AG08396 (cell line): Measurements from ENCODE around the gene ANO7.

Source experiments
- DNase-seq: peaks from one replicate; pipeline ENCODE4 v3.0.0; 2012; ENCODE audit warnings: low spot score, mixed read lengths

Gene ANO7

GRCh38 chr2:241158546-241158900 lies 30.0 kb upstream of the ANO7 start:
- no peak for DNase-seq

GRCh38 chr2:241159116-241159515 lies 29.4 kb upstream of the ANO7 start:
- no peak for DNase-seq

DNA sequence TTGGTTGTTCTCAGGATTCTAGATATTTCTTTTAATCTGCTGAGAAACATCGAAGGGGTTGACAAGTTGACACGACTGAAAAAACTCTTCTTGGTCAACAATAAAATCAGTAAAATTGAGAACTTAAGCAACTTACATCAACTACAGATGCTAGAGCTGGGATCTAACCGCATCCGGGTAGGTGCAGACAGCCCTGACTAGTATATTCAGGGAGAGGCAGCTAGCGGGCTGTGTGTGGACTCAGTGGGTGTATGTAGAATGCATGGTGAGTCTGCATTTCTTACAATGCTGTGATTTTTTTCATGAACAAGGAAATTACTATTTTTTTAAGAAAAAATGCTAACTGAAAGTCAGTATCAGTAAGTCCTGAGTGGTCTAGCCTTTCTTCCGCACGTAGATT lies 28.2 kb upstream of the ANO7 start:
- no peak for DNase-seq

DNA sequence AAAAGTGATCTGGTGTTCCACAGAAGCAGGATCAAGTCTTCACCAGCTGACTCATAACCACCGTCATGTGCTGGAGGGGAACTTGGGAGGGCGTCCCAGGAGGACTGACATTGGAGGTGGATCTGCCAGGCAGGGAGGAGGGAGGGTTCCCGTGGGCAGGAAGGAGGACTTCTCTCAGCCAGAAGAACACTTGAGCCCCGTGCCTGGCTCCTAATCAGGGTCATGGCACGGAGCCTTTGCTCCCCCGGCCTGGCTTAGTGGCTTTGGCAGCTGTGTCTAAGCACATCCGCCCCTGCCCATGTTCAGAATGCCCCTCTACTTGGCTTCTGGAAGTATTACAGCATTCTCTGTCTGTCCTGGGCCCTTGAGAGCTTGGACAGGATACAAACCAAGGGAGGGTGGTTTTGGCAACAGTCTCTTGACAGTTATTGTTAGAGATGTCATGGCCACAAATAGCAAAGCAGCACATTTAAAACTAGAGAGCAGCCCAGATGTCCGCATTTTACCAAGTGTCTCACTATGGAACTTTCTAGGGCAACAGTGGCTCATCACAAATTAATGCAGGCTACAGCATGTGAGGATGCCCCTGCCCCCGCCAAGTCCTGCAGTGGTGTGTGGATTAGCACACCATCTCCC lies 26.7 kb upstream of the ANO7 start:
- DNase-seq: peak; percentile 82

DNA sequence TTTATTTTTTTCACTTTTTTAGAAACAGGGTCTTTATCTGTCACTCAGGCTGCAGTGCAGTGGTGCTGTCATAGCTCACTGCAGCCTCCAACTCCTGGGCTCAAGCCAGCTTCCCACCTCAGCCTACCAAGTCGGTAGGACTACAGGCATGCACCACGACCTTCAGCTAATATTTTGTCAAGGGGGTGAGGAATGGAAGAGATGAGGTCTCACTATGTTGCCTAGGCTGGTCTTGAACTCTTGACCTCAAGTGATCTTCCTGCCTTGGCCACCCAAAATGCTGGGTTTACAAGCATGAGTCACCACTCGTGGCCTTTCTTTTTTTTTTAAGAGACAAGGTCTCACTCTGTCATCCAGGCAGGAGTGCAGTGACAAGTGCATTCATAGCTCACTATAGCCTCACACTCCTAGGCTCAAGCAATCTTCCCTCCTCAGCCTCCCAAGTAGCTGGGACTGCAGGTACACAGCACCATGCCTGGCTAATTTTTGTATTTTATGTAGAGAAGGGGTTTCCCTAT lies 24.8 kb upstream of the ANO7 start:
- DNase-seq: no peak

- DNase-seq: no peak
Observed at GRCh38 chr2:241168366-241168765, 20.1 kb upstream of the ANO7 start.

DNA sequence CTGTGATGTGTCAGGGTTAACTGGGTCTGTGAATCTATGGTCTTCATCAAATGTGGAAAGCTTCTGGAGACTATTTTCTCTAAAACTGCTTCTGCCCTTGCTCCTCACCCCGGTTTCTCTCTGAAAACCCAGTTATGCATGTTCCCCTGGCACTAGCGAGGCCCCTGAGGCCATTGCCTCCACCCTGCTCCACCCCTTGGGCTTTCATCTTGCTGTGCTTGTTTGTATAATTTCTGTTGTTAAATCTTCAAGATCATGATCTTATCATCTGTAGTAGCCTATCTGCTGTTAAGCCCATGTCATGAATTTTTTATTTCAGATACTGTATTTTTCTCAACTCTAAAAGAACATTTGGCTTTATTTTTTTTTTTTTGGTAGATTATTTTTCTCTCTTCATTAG lies 14.9 kb upstream of the ANO7 start:
- DNase-seq: no peak

- no peak for DNase-seq
Observed at GRCh38 chr2:241177526-241178334, 10.7 kb upstream of the ANO7 start.

GRCh38 chr2:241178961-241179360 lies 9.5 kb upstream of the ANO7 start:
- no peak for DNase-seq

- no peak for DNase-seq
Observed at GRCh38 chr2:241179899-241180298, 8.6 kb upstream of the ANO7 start.

GRCh38 chr2:241180495-241180894 lies 8.0 kb upstream of the ANO7 start:
- no peak for DNase-seq

- DNase-seq: no peak
Observed at GRCh38 chr2:241182126-241182525, 6.4 kb upstream of the ANO7 start.

- no peak for DNase-seq
Observed at GRCh38 chr2:241182531-241183133, 5.8 kb upstream of the ANO7 start.

DNA sequence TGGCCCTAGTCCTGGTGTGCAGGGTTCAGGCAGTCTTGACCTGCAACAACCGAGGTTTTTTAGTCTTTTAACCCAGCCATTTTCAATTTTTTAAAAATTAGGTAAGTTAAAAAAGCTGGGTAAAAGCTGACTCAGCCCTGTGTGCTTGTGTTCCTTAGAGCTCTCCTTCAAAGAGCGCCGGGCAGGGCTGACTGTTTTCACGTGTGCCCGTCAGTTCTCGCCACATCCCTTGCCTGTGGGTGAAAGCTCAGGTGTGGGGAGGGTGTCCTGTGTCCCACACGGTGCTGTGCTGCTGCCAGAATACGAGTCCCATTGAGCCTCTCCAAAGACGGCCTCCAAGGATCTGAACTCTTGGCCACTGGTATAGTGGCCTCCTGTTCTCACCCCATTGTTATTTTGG lies 5.3 kb upstream of the ANO7 start:
- DNase-seq: no peak

DNA sequence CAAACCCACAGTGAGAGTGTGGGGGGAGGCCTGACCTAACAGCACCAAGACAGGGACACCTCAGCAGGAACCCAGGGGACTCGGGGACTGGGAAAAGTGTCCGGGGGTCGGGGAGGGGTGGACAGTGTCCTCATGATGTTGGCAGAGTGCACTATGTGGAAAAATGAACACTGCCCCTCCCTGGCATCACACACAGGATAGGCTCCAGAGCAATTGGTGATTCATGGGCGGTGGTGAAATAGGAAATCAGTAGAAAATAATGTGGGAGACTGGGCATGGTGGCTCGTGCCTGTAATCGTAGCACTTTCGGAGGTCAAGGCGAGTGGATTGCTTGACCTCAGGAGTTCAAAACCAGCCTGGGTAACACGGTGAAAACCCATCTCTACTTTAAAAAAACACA lies 3.6 kb upstream of the ANO7 start:
- DNase-seq: peak; percentile 19

GRCh38 chr2:241185961-241186360 lies 2.5 kb upstream of the ANO7 start:
- no peak for DNase-seq

- no peak for DNase-seq
Observed at GRCh38 chr2:241187101-241187917, 1.2 kb upstream of the ANO7 start.

DNA sequence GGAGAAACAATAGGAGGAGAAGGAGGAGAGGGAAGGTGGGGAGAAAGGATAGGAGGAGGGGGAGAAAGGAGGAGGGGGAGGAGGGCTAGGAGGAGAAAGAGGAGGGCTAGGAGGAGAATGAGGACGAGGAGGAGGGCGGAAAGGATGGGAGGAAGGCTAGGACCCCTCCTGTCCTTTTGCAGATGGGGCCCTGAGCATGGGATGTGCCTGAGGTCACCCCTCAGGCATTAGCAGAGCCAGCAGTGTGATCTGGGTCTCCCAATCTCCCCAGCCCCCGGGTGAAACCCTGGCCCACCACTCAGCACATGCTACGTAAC lies 601 bp upstream of the ANO7 start:
- no peak for DNase-seq

- no peak for DNase-seq
Observed at GRCh38 chr2:241189093-241189855, 797 bp downstream of the ANO7 start.

GRCh38 chr2:241189856-241190201 lies 1.4 kb downstream of the ANO7 start:
- DNase-seq: no peak

- DNase-seq: peak; percentile 13
Observed at GRCh38 chr2:241190291-241190981, 2.0 kb downstream of the ANO7 start.
